ENCODE data around the gene ZNF324B.

- TF ChIP-seq EZH2 (IDR thresholded peaks at IDR 0.05; ENCODE audit: borderline replicate concordance, control insufficient read depth, low read depth, low read length) (no peak), CHD1 (IDR thresholded peaks at IDR 0.05; ENCODE audit: low read depth, low read length) (no peak), ZBED1 (IDR thresholded peaks at IDR 0.05; ENCODE audit: borderline replicate concordance) (no peak), CTCF (IDR thresholded peaks at IDR 0.05 in 2 of 3, conservative IDR thresholded peaks at IDR 0.05 in 1 of 3; ENCODE audit: control insufficient read depth in 2 of 3, extremely low read depth in 1 of 3, insufficient read depth in 1 of 3, low read depth in 3 of 3, low read length in 3 of 3) (no peak), BCL11A (IDR thresholded peaks at IDR 0.05; ENCODE audit: low read depth, low read length) (no peak), EP300 (IDR thresholded peaks at IDR 0.05; ENCODE audit: borderline replicate concordance in 1 of 2, control insufficient read depth in 1 of 2, low read depth in 2 of 2, low read length in 2 of 2) (no peak), SRF (IDR thresholded peaks at IDR 0.05; ENCODE audit: low read depth in 2 of 2, low read length in 2 of 2) (no peak)
Measured at GRCh38 chr19:58417071-58417470, 34.4 kb upstream of the ZNF324B start.
